GM19023 (cell line): Measurements from ENCODE around the gene CCNK.

ENCODE experiments used
- ATAC-seq: cut with Tn5 transposase; IDR thresholded peaks from one replicate; pipeline ENCODE4 v1.9.1; 2021; ENCODE audit warnings: mild to moderate bottlenecking, moderate library complexity; ENCODE audit not compliant: unreplicated experiment

Gene CCNK

GRCh38 chr14:99518441-99519346 lies 37.5 kb downstream of the CCNK start:
- ATAC-seq, result peak; percentile 57

- ATAC-seq, result no peak
Observed at GRCh38 chr14:99519347-99519881, 38.2 kb downstream of the CCNK start.

- ATAC-seq, result no peak
Observed at GRCh38 chr14:99519931-99520421, 38.8 kb downstream of the CCNK start.

GRCh38 chr14:99520571-99521081 lies 39.4 kb downstream of the CCNK start:
- no peak for ATAC-seq

- ATAC-seq, result no peak
Observed at GRCh38 chr14:99521176-99522024, 40.2 kb downstream of the CCNK start.

- ATAC-seq, result no peak
Observed at GRCh38 chr14:99522025-99522401, 40.8 kb downstream of the CCNK start.

- no peak for ATAC-seq
Observed at GRCh38 chr14:99522457-99522891, 41.3 kb downstream of the CCNK start.

GRCh38 chr14:99522934-99523703 lies 41.9 kb downstream of the CCNK start:
- no peak for ATAC-seq

- no peak for ATAC-seq
Observed at GRCh38 chr14:99523704-99524055, 42.5 kb downstream of the CCNK start.

GRCh38 chr14:99524091-99524661 lies 43.0 kb downstream of the CCNK start:
- no peak for ATAC-seq

- ATAC-seq, result no peak
Observed at GRCh38 chr14:99524804-99525698, 43.8 kb downstream of the CCNK start.

- ATAC-seq, result no peak
Observed at GRCh38 chr14:99525699-99526080, 44.5 kb downstream of the CCNK start.

GRCh38 chr14:99527026-99527425 lies 45.8 kb downstream of the CCNK start:
- ATAC-seq, result no peak

GRCh38 chr14:99527427-99528076 lies 46.3 kb downstream of the CCNK start:
- ATAC-seq, result no peak

GRCh38 chr14:99529899-99530298 lies 48.7 kb downstream of the CCNK start:
- no peak for ATAC-seq

GRCh38 chr14:99530407-99531155 lies 49.4 kb downstream of the CCNK start:
- no peak for ATAC-seq

GRCh38 chr14:99531251-99532096 lies 50.3 kb downstream of the CCNK start:
- no peak for ATAC-seq
